IPS-NIHi7 (cell line): ENCODE data around the gene SEC22A.

Experiments
- DNase-seq: peaks from one replicate; pipeline ENCODE4 v3.0.0; 2012; ENCODE audit warnings: mixed read lengths; ENCODE audit errors: extremely low spot score

Gene SEC22A

DNA sequence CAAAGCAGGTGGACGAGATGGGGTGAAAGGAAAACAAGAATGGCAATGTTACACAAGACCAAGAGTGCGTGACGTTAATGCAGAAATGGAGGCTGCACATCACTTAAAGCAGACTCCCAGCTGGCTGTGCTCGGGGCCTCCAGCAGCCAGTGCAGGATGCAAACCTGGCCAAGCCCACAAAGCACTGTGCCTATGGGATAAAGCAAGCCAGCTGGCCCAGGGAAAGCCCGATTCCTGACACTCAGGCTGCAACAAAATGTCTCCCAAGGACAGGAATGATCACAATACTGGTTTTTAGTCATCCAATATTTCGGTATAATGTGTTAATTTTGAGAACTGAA lies 86.2 kb downstream of the SEC22A start:
- DNase-seq: no peak

DNA sequence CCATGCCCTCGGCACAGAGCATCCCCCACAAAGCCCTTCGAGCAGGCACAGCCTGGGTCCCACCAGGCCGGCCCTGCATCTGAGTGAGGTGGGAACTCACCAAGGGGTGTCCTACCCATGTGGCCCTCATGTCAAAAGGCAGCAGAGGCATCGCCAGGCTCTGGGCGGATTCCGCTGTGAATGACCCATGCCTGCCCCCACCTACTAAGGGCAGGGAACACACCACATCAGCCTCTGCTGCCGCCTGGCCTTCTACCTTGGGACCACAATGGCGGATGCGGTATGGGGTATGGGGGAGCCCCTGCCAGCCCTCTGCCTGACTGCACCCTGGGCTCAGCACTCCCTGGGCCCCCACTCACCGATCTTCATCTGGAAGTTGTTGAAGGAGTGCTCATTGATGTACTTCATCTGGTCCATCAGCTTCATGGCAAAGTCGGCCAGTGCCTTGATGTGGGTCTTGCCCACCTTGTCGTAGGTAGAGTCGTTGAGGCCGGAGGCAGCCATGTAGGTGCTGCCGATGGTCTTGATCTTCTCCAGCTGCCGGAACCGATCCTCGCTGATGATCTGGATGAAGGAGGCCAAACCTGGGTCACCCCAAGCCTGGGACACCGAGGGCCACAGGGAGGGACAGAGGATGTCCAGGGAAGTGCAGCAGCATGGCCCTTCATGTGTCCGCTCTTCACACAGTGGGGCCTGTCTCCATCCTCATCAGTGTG lies 87.8 kb downstream of the SEC22A start:
- no peak for DNase-seq

DNA sequence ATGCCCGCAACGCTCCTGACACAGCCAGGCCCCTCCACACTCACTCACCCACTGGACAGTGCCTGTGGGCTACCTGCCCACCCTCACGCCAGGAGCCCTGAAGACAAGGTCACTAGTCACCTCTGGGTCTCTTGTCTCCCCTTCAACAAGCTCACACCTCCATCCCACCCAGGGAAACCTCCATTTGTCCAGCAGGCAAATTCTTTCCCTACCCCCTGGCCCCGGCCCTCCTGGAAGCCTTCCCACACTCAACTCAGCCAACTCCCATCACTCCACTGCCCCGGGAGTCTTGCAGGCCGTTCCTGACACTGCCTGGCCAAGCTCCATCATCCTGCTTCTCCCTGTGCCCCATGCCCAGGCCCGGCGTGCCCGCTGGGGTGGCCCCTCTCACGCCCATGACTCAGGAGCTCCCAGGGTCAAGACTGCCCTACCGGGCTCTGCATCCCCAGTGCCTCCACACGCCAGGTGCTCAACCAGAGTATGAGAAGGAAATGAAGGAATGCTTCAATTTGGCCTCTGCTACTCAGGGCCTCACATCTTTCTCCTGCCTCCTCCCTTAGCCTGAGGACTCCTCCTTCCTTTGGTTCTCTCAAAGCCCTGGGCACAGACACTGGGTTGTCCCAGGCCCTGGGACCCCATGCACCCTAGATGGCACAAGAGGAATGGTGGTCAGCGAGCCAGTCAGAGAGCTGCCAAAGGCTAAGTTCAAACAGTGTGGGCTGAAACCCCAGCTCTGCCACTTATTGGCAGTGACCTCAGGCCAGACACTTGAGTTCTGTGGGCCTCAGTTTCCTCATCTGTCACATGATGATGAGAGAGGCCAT lies 88.6 kb downstream of the SEC22A start:
- no peak for DNase-seq

DNA sequence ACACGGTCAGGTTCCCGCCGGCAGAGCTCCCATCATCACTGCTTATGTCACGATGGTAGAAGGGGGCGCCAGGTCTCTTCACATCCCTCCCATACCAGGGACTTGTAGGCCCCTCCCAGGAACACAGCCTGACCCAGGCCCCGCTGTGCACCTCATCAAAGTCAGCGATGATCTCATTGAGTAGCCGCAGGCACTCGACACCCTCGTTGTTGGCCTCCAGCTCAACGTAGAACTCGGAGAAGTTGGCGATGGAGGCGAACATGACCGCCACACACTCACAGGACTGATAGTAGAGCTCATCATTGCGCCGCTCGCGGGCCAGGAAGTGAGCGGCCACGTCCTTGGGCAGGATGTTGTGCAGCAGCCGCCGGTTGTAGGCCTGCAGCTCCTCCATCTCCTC lies 89.2 kb downstream of the SEC22A start:
- DNase-seq: no peak

DNA sequence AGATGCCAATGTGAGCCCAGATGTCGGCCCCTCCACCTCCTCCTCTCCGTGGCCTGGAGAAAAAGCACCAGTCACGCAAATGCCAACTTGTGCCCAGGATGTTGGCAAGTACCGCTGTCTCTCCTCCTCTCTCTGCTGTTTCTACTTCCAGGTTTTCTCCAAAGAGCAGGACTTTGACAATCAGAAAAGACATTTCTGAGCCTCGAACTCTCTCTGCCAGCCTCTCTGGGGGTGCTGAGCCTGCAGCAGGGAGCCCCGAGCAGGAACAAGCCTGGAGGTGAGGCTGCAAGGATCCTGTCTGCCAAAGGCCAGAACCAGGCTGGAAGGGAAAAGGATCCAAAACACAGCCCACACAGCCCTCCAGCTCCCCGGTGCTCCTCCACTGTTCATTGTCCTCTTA lies 89.7 kb downstream of the SEC22A start:
- DNase-seq: no peak

DNA sequence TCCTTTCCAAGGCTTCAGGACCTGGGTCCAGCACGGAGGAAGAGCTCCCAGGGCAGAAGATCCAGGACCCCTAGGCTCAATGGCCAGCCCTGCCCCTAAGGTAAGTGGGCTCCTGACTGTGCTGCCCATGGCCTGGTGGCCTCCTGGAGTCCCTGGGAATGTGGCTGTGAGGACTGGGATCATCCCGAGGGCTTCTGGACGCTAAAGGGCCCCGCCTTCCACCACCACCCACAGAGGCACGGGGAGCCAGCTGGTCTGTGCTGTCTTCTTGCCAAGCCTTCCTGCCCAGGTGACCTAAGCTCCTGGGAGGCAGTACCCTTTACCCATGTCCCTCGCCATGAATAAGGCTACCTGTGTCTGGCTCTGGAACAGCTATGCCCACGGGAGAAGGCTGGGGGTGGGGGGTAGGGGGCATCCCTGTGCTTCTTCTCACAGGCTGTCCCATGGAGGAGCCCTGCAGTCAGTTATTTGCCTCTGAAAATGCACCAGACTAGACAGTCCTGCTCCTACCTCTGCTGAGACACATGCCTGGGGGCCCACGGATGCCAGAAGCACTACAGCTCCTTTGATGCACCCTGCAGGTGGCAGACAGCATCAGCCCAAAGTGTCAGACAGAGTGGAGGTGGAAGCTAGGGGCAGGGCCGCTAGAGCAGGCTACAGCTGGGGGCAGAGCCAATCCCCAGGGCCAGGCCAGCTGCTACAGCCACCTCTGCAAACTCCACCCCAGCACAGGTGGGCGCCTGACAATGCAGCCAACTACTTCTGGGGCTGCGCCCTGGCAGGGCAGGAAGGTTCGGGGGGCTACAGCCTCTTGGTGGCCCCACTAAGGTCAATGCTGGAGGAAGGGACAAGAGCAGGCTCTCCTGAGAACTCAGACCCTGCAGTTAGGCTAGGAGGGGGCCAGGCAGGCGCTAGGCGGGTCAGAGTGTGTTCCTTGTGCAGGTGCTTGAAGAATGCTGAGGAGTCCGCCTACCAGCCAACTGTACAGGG lies 90.9 kb downstream of the SEC22A start:
- DNase-seq: no peak

DNA sequence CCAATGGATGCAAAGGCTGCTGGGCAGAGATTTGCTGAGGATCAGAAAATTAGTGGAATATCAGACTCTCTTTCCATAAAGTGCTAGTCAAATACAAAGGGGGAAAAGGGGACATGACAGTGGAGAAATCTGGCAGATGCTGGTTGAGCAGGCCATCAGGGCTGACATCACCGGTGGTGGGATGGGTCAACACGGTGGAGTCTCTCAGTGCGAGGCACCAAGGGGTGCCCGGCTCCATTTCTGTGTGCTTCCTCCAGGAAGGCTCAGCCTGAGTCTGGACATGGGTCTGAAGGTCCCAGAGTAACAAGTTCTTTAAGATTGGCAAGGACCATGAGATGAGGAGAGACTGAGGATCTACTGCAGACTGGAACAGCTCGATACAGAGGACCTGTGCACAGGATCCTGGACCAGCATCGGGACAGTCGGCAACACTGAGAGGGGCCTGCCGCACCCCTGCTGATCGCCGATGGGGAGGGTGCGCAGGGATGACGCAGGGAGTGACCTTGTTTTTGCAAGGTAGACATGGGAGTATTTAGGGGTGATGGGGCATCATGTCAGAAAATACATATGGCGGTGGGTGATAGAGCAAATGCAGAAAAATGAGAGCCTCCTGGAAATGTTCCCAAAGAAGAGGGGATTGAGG lies 92.7 kb downstream of the SEC22A start:
- DNase-seq: no peak

DNA sequence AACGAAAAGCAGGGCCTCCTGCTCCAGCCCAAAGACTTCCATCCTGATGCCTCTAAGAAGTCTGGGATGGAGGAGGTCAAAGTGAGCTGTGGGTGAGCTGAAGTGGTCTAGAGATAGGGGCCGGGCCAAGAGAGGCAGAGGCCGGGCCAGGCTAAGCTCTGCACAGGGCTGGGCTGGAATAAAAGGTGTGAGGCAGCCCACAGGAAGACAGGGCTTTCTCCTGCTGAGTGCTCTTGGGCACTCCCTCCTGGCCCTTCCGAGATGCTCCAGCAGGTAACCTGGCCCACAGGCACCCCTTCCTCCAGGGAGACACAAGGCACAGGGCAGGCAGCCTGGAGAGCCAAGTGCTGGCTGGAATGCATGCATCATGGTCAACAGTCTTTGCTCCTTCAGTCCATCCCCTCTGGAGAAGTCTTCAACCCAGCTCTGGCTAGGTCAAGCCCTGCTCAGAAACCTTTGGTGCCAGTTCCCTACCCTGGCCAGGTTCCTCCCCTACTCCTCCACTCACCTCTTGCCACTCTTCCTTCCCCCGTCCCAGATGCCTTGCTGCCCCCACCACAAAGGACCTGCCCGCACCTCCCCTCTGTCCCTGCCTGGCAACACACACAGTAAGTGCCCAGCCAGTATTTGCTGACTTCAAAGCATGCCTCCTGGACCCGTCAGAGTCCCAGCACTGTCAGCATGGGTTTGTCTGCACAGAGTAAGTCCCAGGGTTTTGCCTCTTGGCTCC lies 93.6 kb downstream of the SEC22A start:
- DNase-seq: no peak

DNA sequence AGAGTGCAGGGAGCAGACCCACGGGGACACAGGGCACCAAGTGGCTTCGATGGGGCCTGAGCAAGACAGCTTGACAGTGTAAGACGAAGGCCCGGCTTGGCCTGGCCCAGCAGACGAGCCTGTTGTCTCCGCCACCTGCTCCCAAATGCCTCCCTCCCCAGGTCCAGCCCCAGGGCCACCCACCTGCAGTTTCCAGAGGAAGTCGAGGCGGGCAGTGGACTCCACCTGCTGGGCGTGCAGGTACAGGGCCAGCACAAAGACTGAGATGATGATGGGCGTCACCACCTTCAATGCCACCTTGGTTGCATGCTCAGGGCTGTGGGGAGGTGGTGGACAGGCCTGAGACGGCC lies 94.1 kb downstream of the SEC22A start:
- DNase-seq: no peak

DNA sequence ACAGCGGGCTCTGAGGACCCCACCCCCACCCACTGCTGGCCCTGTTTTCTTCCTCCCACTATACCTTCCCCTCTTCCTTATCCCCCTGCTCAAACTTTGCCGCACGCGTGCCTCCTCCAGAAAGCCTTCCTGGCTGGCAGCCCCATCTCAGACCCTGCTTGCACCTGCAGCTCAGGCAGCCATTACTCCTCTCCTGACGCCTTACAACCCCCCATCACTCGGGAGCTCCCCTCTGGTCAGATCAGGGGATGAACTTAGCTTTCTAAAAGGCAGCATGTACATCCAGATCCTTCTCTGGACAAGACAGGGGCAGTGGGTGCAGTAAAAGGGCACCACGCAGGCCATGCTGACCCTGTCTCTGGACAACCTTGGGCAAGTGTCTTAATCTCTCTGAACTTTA lies 94.5 kb downstream of the SEC22A start:
- DNase-seq: no peak

DNA sequence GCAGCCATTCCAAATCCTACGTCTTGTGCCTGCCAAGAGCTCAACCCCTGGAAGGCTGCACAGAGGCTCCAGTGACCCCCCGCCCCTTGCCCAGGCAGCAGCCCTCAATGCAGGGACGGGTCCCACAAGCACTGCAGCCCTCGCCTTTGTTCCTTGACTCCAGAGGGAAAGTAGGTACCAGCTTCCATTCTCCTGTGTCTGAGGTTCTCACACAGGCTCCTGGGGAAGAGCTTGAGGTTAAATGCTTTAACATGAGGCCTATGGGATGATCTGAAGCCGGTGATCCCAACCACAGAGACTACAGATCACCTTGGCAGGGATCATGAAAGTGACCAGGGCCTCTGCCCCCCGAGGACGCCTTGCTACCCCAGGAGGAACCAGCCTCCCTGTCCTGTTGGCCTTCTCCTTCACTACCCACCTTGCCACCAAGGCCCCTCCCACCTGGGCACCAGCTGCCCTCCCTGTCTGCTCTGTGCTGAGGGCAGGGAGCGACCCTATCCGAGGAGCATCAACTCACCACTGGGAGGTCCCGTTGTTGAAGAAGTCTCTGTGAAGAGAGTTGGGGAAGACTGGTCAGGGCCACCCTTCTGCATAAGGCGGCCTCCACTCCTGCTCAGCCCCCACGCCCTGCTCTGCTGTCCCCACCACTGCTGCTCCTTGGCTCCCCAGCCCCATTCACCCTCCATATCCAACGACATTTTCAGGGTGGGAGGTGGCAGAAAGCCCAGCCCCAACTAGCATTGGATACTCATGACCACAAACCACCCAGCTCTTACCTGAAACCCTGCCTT lies 95.3 kb downstream of the SEC22A start:
- DNase-seq: no peak

DNA sequence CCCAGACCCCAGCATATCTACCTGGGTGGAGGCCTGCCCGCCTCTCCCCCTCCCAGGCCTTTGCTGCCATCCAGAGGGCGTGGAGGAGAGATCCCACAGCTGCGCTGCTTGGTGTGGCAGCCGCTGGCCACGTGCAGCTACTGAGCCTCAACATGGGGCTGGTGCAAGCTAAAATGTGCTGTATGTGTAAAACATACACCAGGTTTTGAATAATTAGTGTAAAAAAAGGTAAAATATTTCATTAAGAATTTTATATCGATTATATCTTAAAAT lies 95.8 kb downstream of the SEC22A start:
- DNase-seq: peak; percentile 66

DNA sequence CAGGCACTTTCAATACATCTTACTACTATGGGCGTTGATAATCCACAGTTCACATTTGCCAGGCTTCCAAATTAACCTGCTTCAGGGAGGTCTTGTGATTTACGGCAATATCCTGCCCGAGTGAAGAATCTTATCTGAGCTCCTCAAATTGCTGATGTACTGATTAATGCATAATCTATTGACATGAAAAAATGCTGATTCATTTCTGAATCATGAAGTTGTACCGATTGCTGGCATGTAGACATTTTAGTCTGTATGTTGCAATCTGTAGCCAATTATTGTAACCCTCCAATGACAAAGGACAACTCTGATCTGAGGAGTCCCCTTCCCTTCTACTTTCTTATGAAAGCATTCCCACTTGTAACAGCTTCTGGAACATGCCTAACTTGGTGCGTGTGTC lies 97.2 kb downstream of the SEC22A start:
- DNase-seq: no peak

DNA sequence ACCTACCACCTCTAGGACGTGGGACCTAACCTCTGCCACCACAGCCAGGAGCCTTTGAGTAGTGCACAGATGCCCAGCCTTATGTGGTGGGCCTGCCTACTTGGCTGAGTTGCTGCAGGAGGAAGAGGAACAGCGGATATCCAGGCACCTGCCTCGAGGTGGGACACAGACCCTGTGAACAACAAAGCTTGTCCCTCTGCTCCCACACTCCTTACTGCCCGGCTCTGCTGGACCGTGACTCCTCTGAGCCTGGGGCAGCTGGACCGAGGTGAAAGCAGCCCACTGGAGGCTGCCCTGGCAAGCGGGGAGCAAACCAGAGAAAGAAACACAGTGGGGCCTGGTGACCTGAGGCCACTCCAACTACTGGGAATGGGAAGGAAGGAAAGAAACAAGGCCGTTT lies 97.8 kb downstream of the SEC22A start:
- DNase-seq: no peak

DNA sequence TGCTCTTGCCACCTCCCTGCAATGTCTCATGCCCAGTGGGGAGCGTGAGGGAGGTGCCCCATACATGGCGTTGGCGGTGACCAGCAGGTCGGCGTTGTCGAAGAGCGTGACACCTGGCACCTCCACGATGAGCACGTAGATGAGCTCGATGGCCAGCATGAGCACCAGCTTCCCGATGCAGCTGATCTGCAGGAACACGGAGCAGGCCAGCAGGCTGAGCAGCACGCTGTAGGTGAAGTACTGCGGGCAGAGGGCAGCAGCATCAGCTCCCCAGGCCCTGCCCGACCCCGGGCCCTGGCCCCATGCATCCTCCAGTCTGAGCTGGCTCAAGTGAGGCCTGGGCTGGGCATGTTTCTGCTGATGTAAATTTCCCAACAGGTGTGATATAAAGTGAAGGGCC lies 98.3 kb downstream of the SEC22A start:
- DNase-seq: no peak

DNA sequence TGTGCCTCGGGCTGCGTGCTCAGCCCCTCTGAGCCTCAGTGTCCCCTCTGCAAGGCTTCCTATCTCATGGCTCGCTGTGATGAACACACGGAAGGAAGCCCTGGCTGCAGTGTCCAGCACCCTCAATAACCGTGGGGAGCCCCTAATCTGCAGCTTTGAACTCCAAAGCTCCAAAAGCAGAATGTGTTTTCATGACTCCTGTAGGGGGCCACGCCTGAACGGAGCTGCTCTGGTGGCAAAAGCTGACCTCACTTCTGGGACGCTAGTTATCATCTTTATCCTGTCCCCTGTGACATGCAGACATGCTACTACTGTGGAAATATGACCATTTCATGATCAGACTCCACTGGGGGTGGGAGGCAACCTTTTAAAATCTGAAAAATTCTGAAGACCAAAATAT lies 98.8 kb downstream of the SEC22A start:
- DNase-seq: no peak

DNA sequence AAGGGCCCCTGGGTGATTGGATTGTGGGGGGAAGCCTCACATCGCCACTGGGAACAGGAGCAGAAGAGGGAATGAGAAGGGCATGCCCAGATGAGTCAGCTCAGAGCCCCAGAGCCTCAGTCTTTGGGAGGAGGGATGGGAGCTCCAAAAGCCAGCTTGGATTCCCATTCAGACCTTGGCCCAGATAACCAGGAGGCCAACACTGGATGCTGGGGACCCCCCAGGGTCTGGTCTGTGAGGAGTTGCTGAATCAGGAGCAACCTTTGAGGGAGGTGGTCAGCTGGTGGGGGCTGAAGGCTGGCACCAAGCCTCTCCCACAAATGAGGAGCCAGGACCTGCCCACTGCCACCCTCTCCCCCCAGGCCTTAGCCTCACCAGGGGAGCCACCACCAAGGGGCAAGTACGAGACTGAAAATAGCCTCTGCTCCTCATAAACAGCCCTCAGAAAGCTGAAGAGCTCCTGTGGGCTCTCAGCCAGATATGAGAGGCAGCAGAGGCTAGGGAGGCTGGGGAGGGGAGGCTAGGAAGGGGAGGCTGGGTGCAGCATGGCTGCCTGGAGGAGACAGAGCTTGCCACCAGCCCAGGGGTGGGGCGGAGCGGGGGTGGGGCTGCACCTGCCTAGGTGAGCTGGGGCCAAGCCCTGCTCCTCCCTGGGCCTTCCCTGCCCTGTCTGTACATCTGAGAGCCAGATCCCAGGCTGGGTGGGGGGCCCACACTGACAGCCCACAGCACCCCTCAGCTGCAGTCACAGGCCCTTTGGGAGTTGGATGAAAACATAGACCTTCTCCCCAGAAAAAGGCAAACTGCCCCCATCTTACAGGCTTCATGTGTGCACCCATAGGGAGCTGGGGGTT lies 99.8 kb downstream of the SEC22A start:
- no peak for DNase-seq

DNA sequence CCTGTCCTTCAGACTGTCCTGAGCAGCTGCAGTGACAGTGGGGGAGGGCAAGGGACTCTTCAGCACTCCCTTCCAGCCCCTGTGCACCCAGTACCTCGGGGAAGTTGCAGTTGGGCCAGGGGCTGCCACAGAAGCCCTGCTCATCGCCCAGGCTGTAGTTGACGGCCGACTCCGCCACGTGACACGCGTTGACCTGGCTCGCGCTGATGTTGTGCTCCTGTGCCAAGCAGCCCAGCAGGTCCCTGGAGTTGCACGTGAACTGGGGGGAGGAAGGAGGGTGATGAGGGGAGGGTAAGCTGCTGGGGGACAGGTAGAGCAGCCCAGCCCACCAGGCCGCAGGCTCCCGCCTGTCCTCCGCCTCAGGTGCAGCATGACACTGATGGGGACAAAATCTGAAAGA lies 101.2 kb downstream of the SEC22A start:
- DNase-seq: no peak

DNA sequence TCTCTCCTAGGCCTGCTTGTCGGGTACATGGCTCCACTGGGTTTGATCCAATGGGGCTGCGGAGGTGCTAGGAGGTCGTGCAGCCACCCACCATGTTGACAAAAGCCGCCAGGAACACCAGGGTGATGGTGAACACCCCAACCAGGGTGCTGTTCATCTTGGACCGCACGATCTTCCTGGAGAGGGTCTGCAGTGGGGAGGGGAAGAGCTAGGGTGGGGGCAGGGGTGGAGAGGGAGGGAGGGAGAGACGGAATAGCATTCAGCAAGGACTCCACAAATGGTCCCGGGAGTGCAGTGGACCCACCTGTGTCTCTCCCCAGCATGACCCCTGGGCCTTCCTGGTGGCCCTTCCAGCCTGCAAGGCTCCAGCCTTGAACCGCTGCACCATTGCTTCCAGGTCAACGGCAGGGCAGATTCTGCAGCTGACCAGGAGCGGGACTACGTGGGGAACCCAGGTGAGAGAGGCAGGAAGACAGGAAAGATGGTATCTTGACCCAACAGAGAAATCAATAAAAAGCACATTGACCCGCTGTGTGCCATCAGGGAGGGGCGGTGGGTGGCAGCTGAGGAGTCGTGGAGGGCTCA lies 102.3 kb downstream of the SEC22A start:
- DNase-seq: no peak
